Activated CD4-positive, CD25-positive, alpha-beta regulatory T cell treated with anti-CD3 and anti-CD28 coated beads, Interleukin-2, amount 50 U/mL, for 16 hours (primary cell): ENCODE results near the gene TOP2B.

Experiments
- DNase-seq: peaks from one replicate; pipeline ENCODE4 v3.0.0-alpha.2; 2020; ENCODE audit warnings: low read depth, low spot score

TOP2B gene

GRCh38 chr3:25582242-25582641 lies 82.5 kb downstream of the TOP2B start:
- no peak for DNase-seq

GRCh38 chr3:25581823-25582222 lies 82.9 kb downstream of the TOP2B start:
- DNase-seq = no peak

- DNase-seq = no peak
Observed at GRCh38 chr3:25581335-25581734, 83.4 kb downstream of the TOP2B start.

- DNase-seq = no peak
Observed at GRCh38 chr3:25580534-25580933, 84.2 kb downstream of the TOP2B start.

GRCh38 chr3:25578059-25578458 lies 86.6 kb downstream of the TOP2B start:
- DNase-seq = no peak

- DNase-seq = no peak
Observed at GRCh38 chr3:25576831-25577454, 87.8 kb downstream of the TOP2B start.

- no peak for DNase-seq
Observed at GRCh38 chr3:25576146-25576545, 88.6 kb downstream of the TOP2B start.

- no peak for DNase-seq
Observed at GRCh38 chr3:25575001-25575400, 89.7 kb downstream of the TOP2B start.

- DNase-seq = no peak
Observed at GRCh38 chr3:25574172-25574765, 90.4 kb downstream of the TOP2B start.

GRCh38 chr3:25573386-25574171 lies 91.1 kb downstream of the TOP2B start:
- no peak for DNase-seq

- no peak for DNase-seq
Observed at GRCh38 chr3:25572919-25573385, 91.8 kb downstream of the TOP2B start.

GRCh38 chr3:25572336-25572735 lies 92.4 kb downstream of the TOP2B start:
- no peak for DNase-seq

- DNase-seq = no peak
Observed at GRCh38 chr3:25571285-25571684, 93.4 kb downstream of the TOP2B start.

- DNase-seq = no peak
Observed at GRCh38 chr3:25568525-25569078, 96.1 kb downstream of the TOP2B start.

GRCh38 chr3:25567806-25568524 lies 96.7 kb downstream of the TOP2B start:
- no peak for DNase-seq

- no peak for DNase-seq
Observed at GRCh38 chr3:25567388-25567787, 97.3 kb downstream of the TOP2B start.

GRCh38 chr3:25566358-25566920 lies 98.3 kb downstream of the TOP2B start:
- DNase-seq = no peak

- DNase-seq = no peak
Observed at GRCh38 chr3:25565807-25566206, 98.9 kb downstream of the TOP2B start.

- no peak for DNase-seq
Observed at GRCh38 chr3:25564075-25564474, 100.6 kb downstream of the TOP2B start.

GRCh38 chr3:25563601-25564000 lies 101.1 kb downstream of the TOP2B start:
- DNase-seq = no peak

GRCh38 chr3:25558796-25559195 lies 105.9 kb downstream of the TOP2B start:
- no peak for DNase-seq

- DNase-seq = no peak
Observed at GRCh38 chr3:25558121-25558520, 106.6 kb downstream of the TOP2B start.
